WI38 (cell line): Measurements from ENCODE around the gene CTNNA2.

Experiments used
- H3K4me3 ChIP-seq: 2 replicates; pipeline ENCODE4 v1.5.1; 2011; ENCODE audit warnings: low read depth, mild to moderate bottlenecking, control low read depth, low read length
- CTCF ChIP-seq: IDR thresholded peaks from 2 replicates; pipeline ENCODE4 v1.5.1; 2012; ENCODE audit warnings: low read depth, mild to moderate bottlenecking, control low read depth, low read length

The CTNNA2 gene

DNA sequence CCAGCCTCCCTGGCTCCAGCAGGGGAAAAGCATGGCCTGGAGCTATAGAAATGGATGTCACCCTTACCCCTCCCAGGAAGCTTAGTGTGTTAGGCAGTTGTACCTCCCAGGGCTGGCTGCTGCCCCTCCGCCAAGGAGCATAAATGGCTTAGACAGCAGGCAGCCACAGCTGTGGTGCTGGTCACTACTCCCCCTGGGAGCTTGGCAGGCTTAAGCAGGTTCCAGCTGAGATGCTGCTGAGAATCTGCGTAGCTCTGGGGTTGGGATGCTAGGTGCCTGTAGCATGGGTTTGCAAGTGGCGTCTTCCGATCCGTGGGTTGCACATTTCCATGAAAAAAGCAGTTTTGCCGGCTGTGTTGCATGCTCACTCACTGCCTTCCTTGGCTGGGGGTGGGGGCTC, 369.7 kb downstream of the CTNNA2 start:
- no peak overlapping the region for H3K4me3 ChIP-seq
- TF ChIP-seq CTCF, result no peak

DNA sequence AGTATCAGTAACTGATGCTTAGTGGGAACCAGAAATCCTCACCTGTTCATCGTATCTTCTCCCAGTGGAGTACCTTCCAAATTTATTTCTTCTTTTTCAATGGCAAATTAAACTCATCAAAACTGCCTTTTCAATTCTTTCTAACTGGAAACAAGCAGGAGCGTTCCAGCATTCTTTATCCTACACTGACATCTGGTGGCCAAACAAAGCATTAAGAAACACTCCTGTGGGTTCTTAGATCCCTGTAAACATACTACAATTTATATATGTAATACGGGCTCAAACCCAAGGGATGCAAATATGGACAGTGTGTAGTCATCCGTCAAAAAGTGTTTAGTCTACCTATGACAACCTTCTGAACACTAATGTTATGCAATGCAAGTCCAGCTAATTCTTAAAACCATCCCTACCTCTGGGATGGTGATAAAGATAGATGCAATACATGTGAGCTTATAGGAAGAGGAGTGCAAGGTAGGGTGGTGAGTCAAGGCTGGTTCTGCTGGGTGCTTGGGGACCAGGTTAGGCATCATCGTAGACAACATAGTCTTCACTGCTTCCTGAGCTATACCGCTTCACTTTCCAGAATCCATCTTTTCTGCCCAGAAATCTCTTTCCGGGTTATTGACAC, 375.0 kb downstream of the CTNNA2 start:
- TF ChIP-seq CTCF, result peak; percentile 36; the same call in 1 of the 2 replicates
- no peak overlapping the region for H3K4me3 ChIP-seq

GRCh38 chr2:79892123-79892522, 379.3 kb downstream of the CTNNA2 start:
- H3K4me3 ChIP-seq, result no peak overlapping the region
- TF ChIP-seq CTCF, result no peak

GRCh38 chr2:79899196-79899595, 386.3 kb downstream of the CTNNA2 start:
- no peak for TF ChIP-seq CTCF

DNA sequence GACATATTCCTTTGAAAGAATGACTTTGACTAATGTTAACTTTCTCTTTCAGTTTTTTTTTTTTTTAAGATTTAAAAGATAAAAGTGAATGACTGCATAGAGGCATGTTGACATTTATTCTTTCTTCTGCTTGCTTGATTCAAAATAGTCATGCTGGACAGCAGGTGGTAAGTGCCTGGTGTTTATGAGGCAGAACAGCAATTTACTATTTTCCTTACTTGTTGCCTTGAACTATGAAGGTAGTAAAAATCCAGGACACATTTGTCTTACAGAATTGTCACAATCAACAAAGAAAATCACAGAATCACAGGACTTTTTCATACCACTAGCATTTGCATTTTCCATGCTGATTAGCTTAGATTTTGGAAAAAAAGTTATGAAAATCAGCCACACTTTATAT, 388.3 kb downstream of the CTNNA2 start:
- no peak for TF ChIP-seq CTCF

More at GRCh38 chr2:79899196-79899595, 386.3 kb downstream of the CTNNA2 start:
- no peak overlapping the region for H3K4me3 ChIP-seq

DNA sequence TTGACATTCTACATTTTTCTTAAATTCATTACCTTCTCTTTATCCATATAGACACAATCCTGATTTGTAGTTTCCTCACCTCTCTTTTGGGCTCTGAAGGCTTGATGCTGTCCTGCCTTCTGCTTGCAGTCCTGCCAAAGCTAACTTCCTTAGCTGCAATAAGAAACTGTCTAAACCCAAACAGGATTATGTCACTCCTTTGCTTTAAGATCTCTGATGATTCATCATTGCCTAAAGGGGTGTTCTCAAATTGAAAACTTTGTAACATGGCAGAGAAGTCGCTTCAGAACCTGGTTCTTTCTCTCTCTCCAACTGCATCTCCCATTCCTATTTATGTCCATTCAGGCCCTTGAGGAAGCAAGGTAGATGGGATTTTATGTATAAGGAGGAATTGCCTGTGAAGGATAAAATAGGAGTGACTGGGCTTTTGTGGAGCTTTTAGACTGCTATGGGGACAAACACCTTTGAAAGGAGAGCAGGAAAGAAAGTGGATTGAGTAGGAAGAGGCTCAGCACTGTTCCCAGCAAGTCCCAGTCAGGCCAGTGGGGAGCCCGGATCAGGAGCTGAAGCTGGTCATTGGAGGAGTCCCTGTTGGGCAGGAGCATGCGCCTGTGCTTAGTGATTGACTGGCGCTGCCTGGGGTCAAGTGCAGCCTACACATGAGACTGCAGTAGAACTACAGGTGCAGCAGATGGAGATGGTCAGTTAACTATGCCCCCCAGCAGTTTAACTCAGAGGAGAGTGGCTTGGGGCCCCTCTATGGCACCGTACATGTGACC, 390.6 kb downstream of the CTNNA2 start:
- H3K4me3 ChIP-seq, result no peak overlapping the region
- TF ChIP-seq CTCF, result no peak

More for the DNA sequence above, 388.3 kb downstream of the CTNNA2 start:
- no peak overlapping the region for H3K4me3 ChIP-seq
